Fibroblast of peridontal ligament (primary cell): ENCODE data around the gene LIN9.
"Not testable (repeated sequence)": the region's sequence is repeated elsewhere in the genome, so short reads cannot be mapped to it uniquely, and the experiment has no call there.

Experiments used
- DNase-seq: peaks from one replicate; pipeline ENCODE4 v3.0.0-alpha.2; 2010; ENCODE audit errors: extremely low read depth

The LIN9 gene, protein sequence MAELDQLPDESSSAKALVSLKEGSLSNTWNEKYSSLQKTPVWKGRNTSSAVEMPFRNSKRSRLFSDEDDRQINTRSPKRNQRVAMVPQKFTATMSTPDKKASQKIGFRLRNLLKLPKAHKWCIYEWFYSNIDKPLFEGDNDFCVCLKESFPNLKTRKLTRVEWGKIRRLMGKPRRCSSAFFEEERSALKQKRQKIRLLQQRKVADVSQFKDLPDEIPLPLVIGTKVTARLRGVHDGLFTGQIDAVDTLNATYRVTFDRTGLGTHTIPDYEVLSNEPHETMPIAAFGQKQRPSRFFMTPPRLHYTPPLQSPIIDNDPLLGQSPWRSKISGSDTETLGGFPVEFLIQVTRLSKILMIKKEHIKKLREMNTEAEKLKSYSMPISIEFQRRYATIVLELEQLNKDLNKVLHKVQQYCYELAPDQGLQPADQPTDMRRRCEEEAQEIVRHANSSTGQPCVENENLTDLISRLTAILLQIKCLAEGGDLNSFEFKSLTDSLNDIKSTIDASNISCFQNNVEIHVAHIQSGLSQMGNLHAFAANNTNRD

DNA sequence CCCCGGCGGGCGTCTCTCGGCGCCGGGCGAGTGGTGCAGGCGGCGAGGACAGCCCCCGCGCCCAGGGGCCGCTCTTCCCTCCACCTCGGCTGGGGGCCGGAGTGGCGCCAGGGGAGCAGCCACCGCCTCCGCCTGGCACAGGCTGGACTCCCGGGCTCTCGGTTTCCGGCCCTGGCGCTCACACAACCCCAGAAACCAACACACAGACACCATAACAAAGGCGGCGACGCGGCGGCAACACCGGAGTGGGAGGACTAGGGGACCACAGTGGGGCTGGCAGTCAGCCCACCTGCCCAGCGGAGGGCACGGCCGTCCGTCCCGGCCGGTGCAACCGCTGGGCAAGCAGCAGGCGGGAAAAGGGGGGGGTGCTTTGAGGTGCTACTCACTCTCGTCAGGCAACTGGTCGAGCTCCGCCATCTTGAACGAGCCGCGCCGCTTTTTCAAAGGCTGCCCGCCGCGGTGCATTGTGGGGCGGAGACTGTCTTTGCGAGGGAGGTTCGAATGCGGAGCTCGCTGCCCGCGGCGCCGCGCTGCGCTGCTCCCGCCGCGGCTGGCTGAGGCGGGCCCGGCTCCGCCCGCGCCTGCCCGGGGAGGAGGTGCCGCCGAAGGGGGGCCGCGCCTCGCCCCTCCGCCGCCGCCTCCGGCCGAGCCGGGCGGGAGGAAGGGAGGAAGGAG is at the start of gene LIN9:
LIN9 (minus strand) TSS at position 442 of the 675 bp plus-strand sequence; CDS start at position 417, 25 bp downstream.
- peak; percentile 83 for DNase-seq

DNA sequence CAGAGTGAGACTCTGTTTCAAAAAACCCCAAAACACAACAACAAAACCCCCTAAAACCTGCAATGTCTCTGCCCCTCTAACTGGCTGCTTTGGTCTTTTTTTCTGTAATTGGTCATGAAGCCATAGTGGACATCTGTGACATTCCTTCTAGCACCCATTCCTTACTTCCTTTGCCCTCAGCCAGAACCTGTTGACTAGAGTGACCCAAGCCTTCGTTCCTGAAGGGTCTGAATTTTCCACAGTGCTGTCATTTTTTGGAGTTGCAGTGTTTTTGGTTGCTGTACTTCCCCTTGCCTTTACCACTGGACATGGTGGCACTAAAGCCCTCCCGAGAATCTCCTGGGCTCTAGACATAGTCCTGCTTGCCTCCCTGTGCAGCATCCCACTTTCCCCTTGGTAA is 48.5 kb upstream of the LIN9 start:
- no peak for DNase-seq

DNA sequence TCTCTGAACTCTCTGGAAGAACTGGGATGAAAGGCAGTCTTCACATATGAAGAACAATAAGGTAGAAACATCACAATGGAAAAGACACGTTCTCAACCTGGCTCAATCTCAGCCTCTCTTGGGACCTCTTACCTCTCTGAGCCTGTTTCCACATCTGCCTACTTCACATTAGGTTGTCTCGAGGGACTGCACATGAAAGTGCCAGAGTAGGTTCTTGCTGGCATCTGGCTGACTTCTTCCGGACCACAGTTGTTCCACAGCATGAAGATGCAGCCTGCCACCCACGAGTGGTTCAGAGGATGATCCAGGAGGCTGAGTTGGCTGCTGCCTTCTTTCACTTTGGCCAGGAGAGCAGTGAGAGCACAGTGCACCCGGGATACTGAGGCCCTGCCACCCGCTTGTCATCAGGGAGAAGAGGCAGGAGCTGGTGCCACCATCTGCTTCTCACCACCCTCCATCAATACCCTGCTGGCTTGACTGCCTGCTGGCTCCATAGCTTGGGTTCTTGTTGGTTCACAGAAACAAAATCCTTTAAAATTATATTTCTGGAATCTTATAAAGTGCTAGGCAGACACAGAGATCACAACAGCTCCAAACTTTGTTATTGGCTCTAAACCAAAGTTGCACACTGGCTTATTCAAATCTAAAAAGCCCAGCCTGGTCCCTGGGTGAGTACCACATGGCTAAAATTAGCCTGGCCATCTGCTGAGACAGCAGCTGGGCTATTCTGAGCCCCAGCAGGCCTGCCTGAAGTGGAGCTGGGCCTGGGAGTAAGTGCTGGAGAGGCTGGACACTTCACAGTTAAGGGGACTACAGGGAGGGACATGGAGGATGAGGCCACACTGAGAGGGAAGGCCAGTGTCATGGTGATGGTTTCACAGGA is 46.9 kb upstream of the LIN9 start:
- peak; percentile 38 for DNase-seq

DNA sequence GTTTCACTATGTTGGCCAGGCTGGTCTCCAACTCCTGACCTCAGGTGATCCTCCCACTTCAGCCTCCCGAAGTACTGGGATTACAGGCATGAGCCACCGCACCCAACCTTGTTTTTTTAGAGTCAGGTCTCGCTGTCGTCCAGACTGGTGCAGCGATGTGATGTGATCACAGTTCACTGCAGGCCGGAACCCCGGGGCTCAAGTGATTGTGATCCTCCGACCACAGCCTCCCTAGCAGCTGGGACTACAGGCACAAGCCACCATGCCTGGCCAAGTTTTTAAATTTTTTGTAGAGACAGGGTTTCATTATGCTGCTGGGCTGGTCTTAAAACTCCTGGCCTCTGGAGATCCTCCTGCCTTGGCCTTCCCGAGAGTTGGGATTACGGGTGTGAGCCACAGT is 46.1 kb upstream of the LIN9 start:
- no peak for DNase-seq

DNA sequence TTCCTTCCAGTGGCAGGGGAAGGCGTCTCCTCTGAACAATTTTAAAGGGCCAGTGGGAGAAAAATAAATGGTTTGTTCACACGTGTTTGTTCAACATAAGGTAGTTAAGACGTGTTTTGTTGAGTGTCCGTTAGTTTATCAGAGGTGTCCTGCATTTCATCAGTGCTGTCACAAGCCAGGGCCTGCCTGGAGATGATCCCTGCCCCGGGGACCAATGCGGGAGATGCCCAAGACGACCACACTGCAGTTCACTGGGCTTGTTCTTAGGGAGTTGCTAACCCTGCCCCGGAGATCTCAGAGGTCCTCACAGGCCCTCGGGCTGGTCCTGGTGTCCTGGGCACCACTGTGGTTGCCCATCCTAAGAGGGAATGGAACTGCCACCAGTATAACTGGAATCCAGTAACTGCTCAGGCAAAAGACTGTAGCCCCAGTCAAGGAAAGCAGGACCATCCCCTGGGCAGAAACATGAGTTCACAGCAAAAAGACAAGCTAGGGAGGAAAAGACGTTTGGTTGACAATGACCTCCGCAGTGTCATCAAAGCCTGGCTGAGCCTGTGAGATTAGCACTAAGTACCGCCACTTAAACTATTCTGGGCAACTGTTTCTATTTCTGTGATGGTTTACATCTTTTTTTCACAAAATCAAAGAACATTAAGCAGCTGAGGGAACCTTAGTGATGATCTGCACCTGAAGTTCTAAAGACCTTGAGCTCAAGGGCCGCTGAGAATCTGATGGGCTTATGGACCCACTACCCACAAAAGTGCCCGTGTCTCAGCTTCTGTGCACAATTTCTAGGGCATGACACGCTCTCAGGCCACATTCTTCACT is 44.9 kb upstream of the LIN9 start:
- DNase-seq, result no peak

DNA sequence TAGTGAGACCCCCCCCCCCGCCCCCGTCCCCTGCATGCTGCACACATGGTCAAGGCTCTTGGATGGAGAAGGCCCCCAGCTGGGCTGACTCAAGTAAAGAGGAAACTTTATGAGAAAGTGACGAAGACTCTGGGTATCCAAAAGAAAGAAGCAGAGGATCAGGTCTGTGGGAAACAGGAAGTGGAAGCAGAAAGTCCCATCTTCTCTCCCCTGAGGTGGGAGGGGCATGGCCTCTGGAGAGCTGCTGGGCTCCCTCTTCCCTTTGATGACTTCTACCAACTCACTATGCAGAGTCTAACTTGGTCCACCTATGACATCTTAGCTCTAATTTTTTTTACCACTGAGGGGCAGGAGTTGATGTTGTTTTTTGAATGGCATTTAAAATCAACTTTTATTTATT is 42.7 kb upstream of the LIN9 start:
- DNase-seq, result no peak

DNA sequence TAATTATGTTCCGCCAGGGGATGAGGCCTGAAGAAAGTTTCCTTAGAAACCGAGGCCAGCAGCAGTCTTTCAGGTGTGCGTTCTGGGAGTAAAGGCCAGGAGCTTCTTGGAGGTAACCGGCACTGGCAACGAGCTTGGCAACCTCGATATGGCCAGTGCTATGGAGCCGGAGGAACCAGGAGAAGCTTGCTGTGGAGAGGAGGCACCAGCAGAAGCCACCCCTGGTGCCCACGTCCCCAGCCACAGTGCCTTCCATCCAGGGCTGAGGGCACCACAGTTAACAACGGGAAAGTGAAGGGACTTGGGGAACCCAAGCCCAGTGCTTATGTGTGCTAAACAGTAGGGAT is 41.5 kb upstream of the LIN9 start:
- no peak for DNase-seq

DNA sequence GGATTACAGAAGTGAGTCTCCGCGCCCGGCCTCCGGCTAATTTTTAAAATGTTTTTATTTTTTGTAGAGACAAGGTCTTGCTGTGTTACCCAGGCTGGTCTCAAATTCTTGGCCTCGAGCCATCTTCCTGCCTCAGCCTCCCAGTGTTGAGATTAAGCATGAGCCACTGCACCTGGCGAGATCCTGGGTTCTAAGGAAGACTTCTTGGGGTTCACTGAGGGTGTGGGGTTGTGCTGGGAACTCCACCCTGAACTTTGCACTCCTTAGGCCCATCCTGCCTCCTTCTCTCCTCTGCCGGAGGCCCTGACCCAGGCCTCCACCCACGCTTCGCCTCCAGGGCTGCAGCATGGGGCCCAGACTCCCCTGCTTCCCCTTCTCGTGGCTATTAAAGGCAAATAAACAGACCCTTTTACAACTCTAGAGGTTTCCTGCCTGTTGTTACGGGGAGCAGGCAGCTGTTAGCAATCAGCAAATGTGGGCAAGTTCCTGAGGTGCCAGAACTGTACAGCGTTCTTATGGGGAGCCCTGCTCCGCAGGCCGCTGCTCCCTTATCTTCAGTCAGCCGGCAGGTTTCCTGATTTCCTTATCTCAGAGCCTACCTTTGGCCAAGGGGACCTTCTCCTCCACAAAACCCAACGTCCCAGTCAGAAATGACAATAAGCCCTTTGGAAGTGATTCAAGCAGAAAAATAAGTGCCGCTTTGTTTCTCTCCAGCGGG is 41.0 kb upstream of the LIN9 start:
- DNase-seq, result no peak

DNA sequence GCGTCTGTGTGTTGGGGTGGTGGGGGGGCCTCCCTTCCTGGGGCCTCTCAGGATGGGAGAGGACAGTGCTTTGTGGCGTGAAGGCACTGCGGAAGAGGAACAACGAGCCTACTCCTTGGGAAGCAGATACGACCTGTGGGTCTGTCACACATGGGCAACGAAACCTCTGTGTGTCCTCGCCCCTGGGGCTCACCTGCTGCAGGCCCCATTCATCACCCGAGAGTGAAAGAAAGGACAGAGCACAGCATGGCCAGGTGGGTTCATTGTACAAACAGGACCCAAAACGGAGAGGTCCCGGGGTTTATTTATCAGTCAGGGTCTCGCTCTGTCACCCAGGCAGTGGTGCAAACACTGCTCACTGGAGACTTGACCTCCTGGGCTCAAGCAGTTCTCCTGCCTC is 40.1 kb upstream of the LIN9 start:
- DNase-seq, result no peak

DNA sequence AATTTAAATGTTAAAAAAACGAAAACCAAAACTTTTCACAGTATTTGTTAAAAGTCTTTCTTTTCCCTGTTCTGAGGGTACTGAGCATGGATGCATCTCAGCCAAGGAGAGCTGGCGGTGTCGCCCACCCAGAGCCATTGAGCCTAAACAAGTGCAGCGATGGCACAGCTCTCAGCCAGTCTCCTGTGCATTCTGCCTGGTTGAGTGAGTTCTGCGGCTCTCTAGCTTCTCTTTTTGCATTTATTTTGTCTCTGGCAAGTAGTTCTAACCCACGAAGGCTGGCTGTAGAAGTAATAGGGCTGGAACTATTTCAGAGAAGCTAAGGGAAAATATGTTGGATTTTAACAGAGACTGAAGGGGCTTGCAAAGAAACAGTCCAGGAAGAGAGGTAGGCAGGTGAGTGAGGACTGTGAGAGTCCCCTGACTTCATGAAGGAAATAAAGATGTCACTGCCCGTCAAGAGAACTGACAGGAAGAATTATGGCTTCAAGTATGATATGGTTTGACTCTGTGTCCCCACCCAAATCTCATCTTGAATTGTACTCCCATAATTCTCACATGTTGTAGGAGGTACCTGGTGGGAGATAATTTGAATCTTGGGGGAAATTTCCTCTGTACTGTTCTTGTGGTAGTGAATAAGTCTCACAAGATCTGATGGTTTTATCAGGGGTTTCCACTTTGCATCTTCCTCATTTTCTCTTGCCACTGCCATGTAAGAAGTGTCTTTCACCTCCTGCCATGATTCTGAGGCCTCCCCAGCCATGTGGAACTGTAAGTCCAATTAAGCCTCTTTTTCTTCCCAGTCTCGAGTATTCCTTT is 35.7 kb upstream of the LIN9 start:
- DNase-seq, result no peak

DNA sequence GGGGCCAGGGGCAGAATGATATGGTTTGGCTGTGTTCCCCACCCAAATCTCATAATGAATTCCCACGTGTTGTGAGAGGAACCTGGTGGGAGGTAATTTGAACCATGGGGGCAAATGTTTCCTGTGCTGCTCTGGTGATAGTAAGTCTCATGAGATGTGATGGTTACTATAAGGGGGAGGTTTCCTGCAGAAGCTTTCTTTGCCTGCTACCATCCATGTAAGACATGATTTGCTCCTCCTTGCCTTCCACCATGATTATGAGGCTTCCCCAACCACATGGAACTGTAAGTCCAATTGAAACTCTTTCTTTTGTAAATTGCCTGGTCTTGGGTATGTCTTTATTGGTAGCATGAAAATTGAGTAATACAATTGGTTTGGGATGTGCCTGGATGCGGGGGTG is 33.7 kb upstream of the LIN9 start:
- DNase-seq, result no peak

DNA sequence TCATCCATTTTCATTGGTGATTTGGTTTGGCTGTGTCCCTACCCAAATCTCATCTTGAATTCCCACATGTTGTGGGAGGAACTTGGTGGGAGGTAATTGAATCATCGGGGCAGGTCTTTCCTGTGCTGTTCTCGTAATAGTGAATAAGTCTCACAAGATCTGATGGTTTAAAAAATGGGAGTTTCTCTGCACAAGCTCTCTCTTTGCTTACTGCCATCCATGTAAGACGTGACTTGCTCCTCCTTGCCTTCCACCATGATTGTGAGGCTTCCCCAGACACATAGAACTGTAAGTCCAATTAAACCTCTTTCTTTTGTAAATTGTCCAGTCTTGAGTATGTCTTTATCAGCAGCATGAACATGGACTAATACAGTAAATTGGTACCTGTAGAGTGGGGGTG is 31.1 kb upstream of the LIN9 start:
- not testable (repeated sequence) for DNase-seq

DNA sequence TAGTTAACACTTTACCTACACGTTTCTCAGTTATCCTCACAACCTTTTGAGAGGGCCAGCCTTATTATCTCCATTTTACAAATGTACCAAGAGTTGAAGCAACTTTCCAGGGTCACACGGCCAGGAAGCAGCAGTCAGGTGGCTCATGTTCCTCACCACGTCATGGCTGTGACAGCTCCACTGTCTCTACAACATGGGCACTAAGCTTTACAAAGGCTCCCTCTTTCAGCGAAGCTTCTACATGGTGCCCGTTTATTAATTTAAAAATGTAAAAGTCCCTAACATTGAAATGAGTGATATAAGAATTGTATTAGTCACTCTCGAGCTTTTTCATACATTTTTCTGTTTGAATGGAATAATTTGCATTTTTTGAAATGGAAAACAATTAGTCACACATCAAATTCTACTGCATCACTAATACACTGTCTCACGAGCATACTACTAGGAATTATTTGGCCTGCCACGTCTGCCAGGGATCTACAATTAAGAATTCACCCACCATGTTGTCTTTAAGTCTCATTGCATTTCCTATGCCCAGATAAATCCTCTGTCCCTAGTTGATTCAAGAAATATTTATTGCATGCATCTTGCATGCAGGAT is 28.4 kb upstream of the LIN9 start:
- no peak for DNase-seq

DNA sequence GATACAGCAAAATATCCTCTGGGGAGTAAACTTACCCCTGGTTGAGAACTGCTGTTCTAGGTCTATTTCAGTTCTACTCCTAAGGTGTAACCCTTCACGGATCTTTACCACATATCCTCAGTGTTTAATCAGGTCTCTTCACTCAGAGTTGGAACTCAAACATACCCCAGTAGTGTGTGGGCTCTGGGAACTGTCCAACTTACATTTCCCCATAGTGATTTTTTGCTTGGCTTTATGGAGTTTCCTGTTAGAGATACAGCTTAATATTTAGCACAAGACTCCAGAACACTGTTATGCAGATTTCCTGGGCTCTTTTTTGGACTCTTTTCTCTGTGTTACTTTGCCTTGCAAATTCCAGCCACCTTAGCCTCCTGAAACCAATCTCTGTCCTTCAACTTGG is 26.7 kb upstream of the LIN9 start:
- no peak for DNase-seq

DNA sequence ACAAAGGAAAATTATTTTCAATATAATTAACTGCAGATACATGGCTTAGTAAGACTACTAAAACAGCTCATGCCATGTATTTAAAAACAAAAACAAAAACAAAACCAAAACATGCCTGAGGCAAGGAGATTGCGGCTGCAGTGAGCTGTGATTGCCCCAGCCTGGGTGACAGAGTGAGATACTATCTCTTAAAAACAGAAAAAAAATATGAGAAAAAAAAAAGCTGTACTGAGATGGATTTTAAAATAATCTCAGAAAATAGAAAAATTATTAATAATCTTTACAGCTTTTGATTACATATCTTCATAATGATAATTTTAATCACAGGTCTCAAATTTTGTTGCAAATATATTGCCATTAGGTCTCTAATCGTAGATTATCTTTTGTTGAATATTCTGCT is 24.0 kb upstream of the LIN9 start:
- DNase-seq, result no peak

DNA sequence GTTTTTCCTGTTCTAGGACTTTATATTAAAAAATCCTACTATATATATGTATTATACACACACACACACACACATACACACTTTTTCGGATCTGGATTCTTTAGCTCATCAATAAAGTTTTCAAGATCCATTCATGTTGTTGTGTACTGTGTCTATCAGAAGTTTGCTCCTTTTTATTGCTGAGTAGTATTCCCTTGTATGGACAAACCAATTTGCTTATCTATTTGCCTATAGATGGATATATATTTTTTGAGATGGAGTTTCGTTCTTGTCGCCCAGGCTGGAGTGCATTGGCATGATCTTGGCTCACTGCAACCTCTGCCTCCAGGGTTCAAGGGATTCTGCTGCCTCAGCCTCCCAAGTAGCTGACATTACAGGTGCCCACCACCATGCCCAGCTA is 20.3 kb upstream of the LIN9 start:
- DNase-seq, result no peak

DNA sequence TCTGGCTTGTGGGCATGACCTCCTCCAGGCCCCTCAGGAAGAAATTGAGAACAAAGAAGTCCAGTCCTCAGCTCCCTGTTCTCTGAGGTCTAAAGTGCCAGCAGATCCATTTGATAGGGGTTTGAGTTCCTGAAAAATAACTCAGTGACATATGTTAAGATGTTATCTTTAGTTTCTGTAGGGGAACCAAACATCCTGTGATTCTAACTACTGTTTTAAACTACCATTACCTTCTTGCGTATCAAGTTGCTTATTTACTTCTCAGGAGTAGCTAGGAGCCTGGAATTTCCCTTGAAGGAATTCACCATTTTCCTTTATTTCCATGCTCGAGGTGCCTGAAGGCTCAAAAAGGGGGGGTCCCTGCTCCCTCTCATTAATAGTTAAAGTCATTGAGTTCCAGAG is 18.8 kb upstream of the LIN9 start:
- DNase-seq, result no peak

DNA sequence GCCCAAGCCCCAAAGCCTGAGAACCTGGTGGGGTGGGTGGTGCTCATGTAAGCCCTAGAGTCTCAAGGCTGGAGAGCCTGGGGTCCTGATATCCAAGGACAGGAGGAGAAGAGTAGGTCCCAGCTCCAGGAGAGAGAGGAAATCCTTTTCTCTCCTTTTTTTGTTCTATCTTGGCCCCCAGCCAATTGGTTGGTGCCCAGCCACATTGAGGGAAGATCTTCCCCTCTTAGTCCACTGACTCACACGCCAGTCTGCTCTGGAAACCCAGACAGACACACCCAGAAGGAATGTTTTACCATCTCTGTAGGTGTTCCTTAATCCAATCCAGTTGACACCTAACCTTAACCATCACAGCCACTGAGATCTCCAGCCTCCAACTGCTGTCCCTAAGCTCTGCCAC is 16.2 kb upstream of the LIN9 start:
- no peak for DNase-seq

DNA sequence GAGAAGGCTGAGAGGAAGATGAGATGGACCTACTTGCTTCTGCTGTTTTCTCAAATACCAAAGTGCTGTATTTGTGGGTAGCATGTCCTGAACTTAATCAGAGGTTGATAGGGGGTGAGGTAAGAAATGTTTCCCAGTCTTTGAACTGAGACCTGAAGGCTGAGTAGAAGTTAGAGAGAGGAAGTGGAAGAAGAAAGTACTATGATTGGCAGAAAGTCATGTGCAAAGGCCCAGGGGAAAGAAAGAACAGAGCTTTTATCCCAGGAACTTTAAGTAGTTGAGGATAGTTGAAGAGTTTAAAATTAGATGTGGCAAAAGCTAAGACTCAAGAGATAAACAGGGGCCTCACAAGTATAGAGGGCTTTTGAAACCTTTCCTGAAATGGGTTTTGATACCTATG is 15.5 kb upstream of the LIN9 start:
- no peak for DNase-seq
